ENCODE measurements around the gene SPATA31E1.
"Not testable (repeated sequence)": the region's sequence is repeated elsewhere in the genome, so short reads cannot be mapped to it uniquely, and the experiment has no call there.

DNA sequence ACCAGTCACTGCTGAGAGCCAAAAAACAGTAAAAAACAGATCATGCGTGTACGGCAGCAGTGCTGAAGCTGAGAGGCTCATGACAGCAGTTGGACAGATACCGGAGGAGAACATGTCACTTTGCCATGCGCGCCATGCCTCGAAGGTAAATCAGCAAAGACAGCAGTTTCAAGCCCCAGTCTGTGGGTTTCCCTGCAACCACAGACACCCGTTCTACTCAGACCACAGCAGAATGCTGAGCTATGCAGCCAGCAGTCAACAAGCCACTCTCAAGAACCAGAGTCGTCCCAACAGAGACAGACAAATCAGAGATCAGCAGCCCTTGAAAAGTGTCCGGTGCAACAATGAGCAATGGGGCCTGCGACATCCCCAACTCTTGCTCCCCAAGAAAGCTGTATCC is 40.3 kb downstream of the SPATA31E1 start:
- TF ChIP-seq, protein P1, sequence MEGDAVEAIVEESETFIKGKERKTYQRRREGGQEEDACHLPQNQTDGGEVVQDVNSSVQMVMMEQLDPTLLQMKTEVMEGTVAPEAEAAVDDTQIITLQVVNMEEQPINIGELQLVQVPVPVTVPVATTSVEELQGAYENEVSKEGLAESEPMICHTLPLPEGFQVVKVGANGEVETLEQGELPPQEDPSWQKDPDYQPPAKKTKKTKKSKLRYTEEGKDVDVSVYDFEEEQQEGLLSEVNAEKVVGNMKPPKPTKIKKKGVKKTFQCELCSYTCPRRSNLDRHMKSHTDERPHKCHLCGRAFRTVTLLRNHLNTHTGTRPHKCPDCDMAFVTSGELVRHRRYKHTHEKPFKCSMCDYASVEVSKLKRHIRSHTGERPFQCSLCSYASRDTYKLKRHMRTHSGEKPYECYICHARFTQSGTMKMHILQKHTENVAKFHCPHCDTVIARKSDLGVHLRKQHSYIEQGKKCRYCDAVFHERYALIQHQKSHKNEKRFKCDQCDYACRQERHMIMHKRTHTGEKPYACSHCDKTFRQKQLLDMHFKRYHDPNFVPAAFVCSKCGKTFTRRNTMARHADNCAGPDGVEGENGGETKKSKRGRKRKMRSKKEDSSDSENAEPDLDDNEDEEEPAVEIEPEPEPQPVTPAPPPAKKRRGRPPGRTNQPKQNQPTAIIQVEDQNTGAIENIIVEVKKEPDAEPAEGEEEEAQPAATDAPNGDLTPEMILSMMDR (IDR thresholded peaks at IDR 0.05) = not testable (repeated sequence)
- not testable (repeated sequence) for TF ChIP-seq EP300, POLR2A (IDR thresholded peaks at IDR 0.05)
